ENCODE results near the gene TMEM183A. TPM values are rescaled to one million over a fixed set of nuclear protein-coding genes. Genes with fewer than 3 reads are reported as not detected.

The TMEM183A gene
- total and polyA plus RNA-seq, 9 of the 15 experiments (the other 6 are each of a cell fraction or from before 2014, with no cell fraction given) = 23.4 to 190 (median 124) TPM

DNA sequence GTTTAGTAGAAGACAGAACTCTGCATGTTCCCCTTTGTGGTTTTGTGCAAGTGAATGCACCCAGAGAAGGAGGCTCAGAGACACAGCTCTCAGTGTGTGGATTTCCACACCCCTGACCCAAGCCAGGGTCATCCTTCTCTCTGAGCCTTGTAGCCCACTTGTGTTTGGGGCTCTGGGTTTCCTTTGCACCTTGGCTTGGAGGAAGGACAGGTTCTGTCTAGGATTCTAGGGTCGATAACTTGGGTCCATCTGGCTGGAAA is 51.4 kb downstream of the TMEM183A start:
- H4K20me1 ChIP-seq (replicated peaks; ENCODE audit: control insufficient read depth, insufficient read depth, low read length) = peaks cover 4% of the 10 kb centered on the region; the same call in 1 of the 2 replicates
- no peak for TF ChIP-seq RNF2 (IDR thresholded peaks at IDR 0.05)
- TF ChIP-seq ESRRA (IDR thresholded peaks at IDR 0.05; ENCODE audit: borderline replicate concordance, low read depth) = no peak
- TF ChIP-seq ZNF184 (CRISPR knock-in tag; IDR thresholded peaks at IDR 0.05) = no peak
- TF ChIP-seq MEF2D (tag; conservative IDR thresholded peaks at IDR 0.05; ENCODE audit: low read depth) = no peak
- TF ChIP-seq KHSRP (IDR thresholded peaks at IDR 0.05) = no peak
- TF ChIP-seq ADNP (tag; IDR thresholded peaks at IDR 0.05) = no peak
- TF ChIP-seq, protein P1, sequence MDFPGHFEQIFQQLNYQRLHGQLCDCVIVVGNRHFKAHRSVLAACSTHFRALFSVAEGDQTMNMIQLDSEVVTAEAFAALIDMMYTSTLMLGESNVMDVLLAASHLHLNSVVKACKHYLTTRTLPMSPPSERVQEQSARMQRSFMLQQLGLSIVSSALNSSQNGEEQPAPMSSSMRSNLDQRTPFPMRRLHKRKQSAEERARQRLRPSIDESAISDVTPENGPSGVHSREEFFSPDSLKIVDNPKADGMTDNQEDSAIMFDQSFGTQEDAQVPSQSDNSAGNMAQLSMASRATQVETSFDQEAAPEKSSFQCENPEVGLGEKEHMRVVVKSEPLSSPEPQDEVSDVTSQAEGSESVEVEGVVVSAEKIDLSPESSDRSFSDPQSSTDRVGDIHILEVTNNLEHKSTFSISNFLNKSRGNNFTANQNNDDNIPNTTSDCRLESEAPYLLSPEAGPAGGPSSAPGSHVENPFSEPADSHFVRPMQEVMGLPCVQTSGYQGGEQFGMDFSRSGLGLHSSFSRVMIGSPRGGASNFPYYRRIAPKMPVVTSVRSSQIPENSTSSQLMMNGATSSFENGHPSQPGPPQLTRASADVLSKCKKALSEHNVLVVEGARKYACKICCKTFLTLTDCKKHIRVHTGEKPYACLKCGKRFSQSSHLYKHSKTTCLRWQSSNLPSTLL (IDR thresholded peaks at IDR 0.05) = no peak
- no peak for TF ChIP-seq NR3C1 (CRISPR knock-in tag; IDR thresholded peaks at IDR 0.05)
- no peak for TF ChIP-seq ZNF354B (CRISPR knock-in tag; IDR thresholded peaks at IDR 0.05)
- TF ChIP-seq ZKSCAN1 (IDR thresholded peaks at IDR 0.05; ENCODE audit: low read depth, low read length) = no peak
- BruUV-seq (replicated peaks) = no TSS peak
- ATAC-seq = no peak
- H3K36me3 ChIP-seq (ENCODE audit: control insufficient read depth, insufficient read depth, low read length) = no peaks in the 10 kb centered on the region
- in situ Hi-C loops (cut with MboI) (no loop called here), intact Hi-C loops (cut with micrococcal nuclease) (no loop called here)
- no peak overlapping the region for H3K27ac ChIP-seq (ENCODE audit: extremely low read depth, low read depth, low read length)
- peaks cover 0 to 5% of the 10 kb centered on the region in 2 experiments; a peak in 2 of 5 replicates for H3K4me1 ChIP-seq (replicated peaks in 1 of 2; ENCODE audit: control insufficient read depth in 2 of 2, insufficient read depth in 2 of 2, low read length in 2 of 2)
- H3K9me1 ChIP-seq (ENCODE audit: control insufficient read depth, insufficient read depth, low read length) = no peaks in the 10 kb centered on the region
- ChIA-PET POLR2A (interaction anchor here (1.0 to 1.2 kb wide), 2 partner anchors 13 to 26 kb away, joined by 3 to 5 read pairs; no protein-coding TSS in a partner anchor), CTCF (ENCODE audit: low intra/inter-chr PET ratio) (no interaction called here)
- no peaks in the 10 kb centered on the region for H3K79me2 ChIP-seq (ENCODE audit: control insufficient read depth, insufficient read depth, low read length)
- WGBS (ENCODE audit: insufficient coverage, low coverage, missing lambda C conversion rate) = 0% methylated on average over 1 of the region's 1 CpG
- no peak overlapping the region for H3K9ac ChIP-seq (ENCODE audit: insufficient read depth in 1 of 2, low read depth in 2 of 2, low read length in 2 of 2)
- no peak overlapping the region for H2AFZ ChIP-seq (ENCODE audit: low read depth, low read length)
- H3K4me3 ChIP-seq = no peak overlapping the region
- H3K9me3 ChIP-seq (replicated peaks; ENCODE audit: control insufficient read depth, insufficient read depth, low read depth, low read length) = no peaks in the 10 kb centered on the region
- no peak for FAIRE-seq
- no peak overlapping the region for H3K4me2 ChIP-seq (ENCODE audit: insufficient read depth, low read length)
- H3K27me3 ChIP-seq (ENCODE audit: control insufficient read depth in 2 of 2, insufficient read depth in 2 of 2, low read length in 2 of 2) = peaks cover 48 to 90% of the 10 kb centered on the region in 2 experiments
- no peak for DNase-seq (ENCODE audit: extremely low read depth in 1 of 4, low spot score in 3 of 4)
